HepG2 (cell line): ENCODE data around the gene SCYGR6. TPM values are rescaled to one million over a fixed set of nuclear protein-coding genes. Genes with fewer than 3 reads are reported as not detected.

Experiments
- DMAP1 ChIP-seq: IDR thresholded peaks from 2 replicates; pipeline ENCODE4 v1.6.1; 2016
- FOSL2 ChIP-seq: sonication (generic); formaldehyde crosslinking; IDR thresholded peaks from 2 replicates; pipeline ENCODE4 v1.4.0; 2020; ENCODE audit warnings: missing genetic modification reagents
- FOXC1 ChIP-seq: sonication (generic); formaldehyde crosslinking; IDR thresholded peaks from 2 replicates; pipeline ENCODE4 v1.8.0; 2022; ENCODE audit warnings: mild to moderate bottlenecking, missing genetic modification reagents, borderline replicate concordance
- FOXK1 ChIP-seq: sonication (generic); formaldehyde crosslinking; IDR thresholded peaks from 2 replicates; pipeline ENCODE4 v1.4.0; 2020; ENCODE audit warnings: low read depth, missing genetic modification reagents, borderline replicate concordance
- HHEX ChIP-seq: IDR thresholded peaks from 2 replicates; pipeline ENCODE4 v1.6.1; 2016; ENCODE audit warnings: control low read depth
- ISX ChIP-seq: sonication (generic); formaldehyde crosslinking; conservative IDR thresholded peaks from 2 replicates; pipeline ENCODE4 v1.5.0; 2020; ENCODE audit warnings: missing genetic modification reagents
- KLF12 ChIP-seq: sonication (generic); formaldehyde crosslinking; IDR thresholded peaks from 2 replicates; pipeline ENCODE4 v1.4.0; 2020; ENCODE audit warnings: missing genetic modification reagents, borderline replicate concordance
- KLF6 ChIP-seq: IDR thresholded peaks from 2 replicates; pipeline ENCODE4 v1.8.0; 2016; ENCODE audit warnings: missing biosample characterization, missing genetic modification reagents
- MAFG ChIP-seq: sonication (generic); formaldehyde crosslinking; IDR thresholded peaks from 2 replicates; pipeline ENCODE4 v1.5.1; 2020; ENCODE audit warnings: mild to moderate bottlenecking, missing genetic modification reagents
- MAFK ChIP-seq, 2 experiments: IDR thresholded peaks in 1 of 2; conservative IDR thresholded peaks in 1 of 2; 2 replicates each; pipeline ENCODE4 v1.6.1; 2011; ENCODE audit warnings: improper control_type of control experiment in 2 of 2, low read length in 2 of 2
- PHF21A ChIP-seq: sonication (generic); formaldehyde crosslinking; IDR thresholded peaks from 2 replicates; pipeline ENCODE4 v1.5.0; 2020; ENCODE audit warnings: mild to moderate bottlenecking, missing genetic modification reagents
- PPARG ChIP-seq: conservative IDR thresholded peaks from 2 replicates; pipeline ENCODE4 v1.6.1; 2016; ENCODE audit warnings: missing biosample characterization, missing genetic modification reagents
- REXO4 ChIP-seq: sonication (generic); formaldehyde crosslinking; IDR thresholded peaks from 2 replicates; pipeline ENCODE4 v1.8.0; 2022; ENCODE audit warnings: missing genetic modification reagents, mild to moderate bottlenecking, borderline replicate concordance
- SMAD3 ChIP-seq: sonication (generic); formaldehyde crosslinking; IDR thresholded peaks from 2 replicates; pipeline ENCODE4 v1.4.0; 2020; ENCODE audit warnings: missing genetic modification reagents
- TCF7 ChIP-seq: sonication (generic); IDR thresholded peaks from 2 replicates; pipeline ENCODE4 v1.6.1; 2016; ENCODE audit warnings: antibody characterized with exemption, low read depth
- YEATS4 ChIP-seq: sonication (generic); formaldehyde crosslinking; IDR thresholded peaks from 2 replicates; pipeline ENCODE4 v1.4.0; 2020; ENCODE audit warnings: missing genetic modification reagents, borderline replicate concordance
- ZFP90 ChIP-seq: sonication (generic); formaldehyde crosslinking; IDR thresholded peaks from 2 replicates; pipeline ENCODE4 v1.8.0; 2022; ENCODE audit warnings: missing genetic modification reagents, mild to moderate bottlenecking, inconsistent platforms, borderline replicate concordance
- ZKSCAN1 ChIP-seq: fragments of 150-350 bp; IDR thresholded peaks from 2 replicates; pipeline ENCODE4 v1.6.1; 2014; ENCODE audit warnings: low read length
- ZNF235 ChIP-seq: sonication (generic); formaldehyde crosslinking; IDR thresholded peaks from 2 replicates; pipeline ENCODE4 v1.8.1; 2023; ENCODE audit warnings: mild to moderate bottlenecking, missing genetic modification reagents, borderline replicate concordance
- ZNF550 ChIP-seq: sonication (generic); formaldehyde crosslinking; IDR thresholded peaks from 2 replicates; pipeline ENCODE4 v1.4.0; 2020; ENCODE audit warnings: mild to moderate bottlenecking, missing genetic modification reagents, borderline replicate concordance
- ZNF557 ChIP-seq: sonication (generic); formaldehyde crosslinking; IDR thresholded peaks from 2 replicates; pipeline ENCODE4 v1.4.0; 2020; ENCODE audit warnings: missing genetic modification reagents
- ZNF598 ChIP-seq: sonication (generic); formaldehyde crosslinking; IDR thresholded peaks from 2 replicates; pipeline ENCODE4 v1.5.1; 2020; ENCODE audit warnings: mild to moderate bottlenecking, missing genetic modification reagents, borderline replicate concordance
- ZNF605 ChIP-seq: sonication (generic); formaldehyde crosslinking; IDR thresholded peaks from 2 replicates; pipeline ENCODE4 v1.8.0; 2022; ENCODE audit warnings: mild to moderate bottlenecking, missing genetic modification reagents
- ZNF720 ChIP-seq: sonication (generic); formaldehyde crosslinking; IDR thresholded peaks from 2 replicates; pipeline ENCODE4 v1.4.0; 2020; ENCODE audit warnings: missing genetic modification reagents
- ZNF747 ChIP-seq: sonication (generic); formaldehyde crosslinking; IDR thresholded peaks from 2 replicates; pipeline ENCODE4 v1.8.1; 2023; ENCODE audit warnings: missing genetic modification reagents, mild to moderate bottlenecking, borderline replicate concordance
- ZNF781 ChIP-seq: sonication (generic); formaldehyde crosslinking; IDR thresholded peaks from 2 replicates; pipeline ENCODE4 v1.5.1; 2020; ENCODE audit warnings: borderline replicate concordance, mild to moderate bottlenecking, missing genetic modification reagents; ENCODE audit errors: not compliant biosample characterization
- ZSCAN29 ChIP-seq: sonication (generic); formaldehyde crosslinking; conservative IDR thresholded peaks from 2 replicates; pipeline ENCODE4 v1.4.0; 2020; ENCODE audit warnings: mild to moderate bottlenecking, missing genetic modification reagents
- polyA plus RNA-seq, 8 experiments: library from polyadenylated mRNA; depleted of rRNA in 3 of 8; stranded (reverse) in 7 of 8; unstranded in 1 of 8; fragments of >200 nt; fragmentation: Illumina TruSeq in 4 of 8; extraction: Trizol in 4 of 8; gene quantifications; 2 replicates each; pipeline versions ENCODE4 v1.2.1 to v1.2.3, GENCODE V29; 2011 to 2016; ENCODE audit warnings: low read depth in 4 of 8, missing spikeins in 1 of 8, mixed read lengths in 1 of 8; ENCODE audit not compliant: insufficient read depth in 1 of 8
- total RNA-seq, 5 experiments: library from RNA; depleted of rRNA; stranded (reverse); fragments of >200 nt; fragmentation: Illumina TruSeq; extraction: Trizol; gene quantifications; 2 replicates each; pipeline ENCODE4 v1.2.3, GENCODE V29; 2016; ENCODE audit warnings: low read depth in 1 of 5
- TF ChIP-seq, protein P1 (sequence below): sonication (generic); formaldehyde crosslinking; conservative IDR thresholded peaks from 2 replicates; pipeline ENCODE4 v1.4.0; 2020; ENCODE audit warnings: missing genetic modification reagents
- TF ChIP-seq, protein P2 (sequence below): sonication (generic); formaldehyde crosslinking; IDR thresholded peaks from 2 replicates; pipeline ENCODE4 v1.8.0; 2022; ENCODE audit warnings: mild to moderate bottlenecking, missing genetic modification reagents
- TF ChIP-seq, protein P3 (sequence below): sonication (generic); IDR thresholded peaks from 2 replicates; pipeline ENCODE4 v1.6.1; 2016; ENCODE audit warnings: low read depth, borderline replicate concordance

Gene SCYGR6
- total and polyA plus RNA-seq, 2 of the 13 experiments (the other 11 are each of a cell fraction or from before 2014, with no cell fraction given) = not detected

DNA sequence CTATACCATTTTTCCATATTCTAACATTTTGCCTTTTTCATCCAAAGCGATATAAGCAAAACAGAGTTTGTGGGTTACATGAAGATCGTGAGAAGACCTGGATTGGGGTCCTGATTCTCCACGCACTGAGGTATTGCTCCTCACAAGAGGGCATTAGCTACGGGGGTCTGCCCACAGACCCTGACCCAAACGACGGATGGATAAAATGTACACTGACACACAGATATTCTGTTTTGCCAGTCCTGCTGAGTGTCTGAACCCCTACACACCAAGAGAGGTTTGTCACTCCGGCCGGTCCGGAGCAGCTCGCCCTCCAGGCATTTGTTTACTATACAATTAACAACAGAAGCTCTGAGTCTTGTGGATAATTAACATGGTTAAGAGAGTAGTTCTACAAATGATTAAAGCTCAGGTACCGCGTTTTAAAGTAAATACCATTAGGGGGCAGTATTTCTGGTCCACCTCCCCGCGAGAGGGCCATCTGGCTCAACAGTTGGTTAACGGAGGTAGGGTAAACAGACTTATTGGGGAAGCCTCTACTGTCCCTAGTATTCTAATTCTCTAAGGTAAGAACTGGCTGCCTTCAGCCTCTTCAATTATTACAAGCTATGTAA is 49.6 kb upstream of the SCYGR6 start (continued):
- TF ChIP-seq ZNF720 (CRISPR knock-in tag) = no peak
- no peak for TF ChIP-seq ZNF557 (CRISPR knock-in tag)
- TF ChIP-seq ZNF781 (CRISPR knock-in tag) = no peak
- no peak for TF ChIP-seq ZNF235 (CRISPR knock-in tag)
- no peak; the same call in 1 of the 2 replicates for TF ChIP-seq FOXK1 (CRISPR knock-in tag)
- no peak for TF ChIP-seq ZNF747 (CRISPR knock-in tag)
- TF ChIP-seq KLF6 (CRISPR knock-in tag) = no peak
- no peak for TF ChIP-seq KLF12 (CRISPR knock-in tag)
- no peak for TF ChIP-seq ZNF550 (CRISPR knock-in tag)
- TF ChIP-seq ZNF605 = no peak
- TF ChIP-seq ZNF598 (CRISPR knock-in tag) = peak; percentile 45; the same call in 1 of the 2 replicates
- peak; percentile 45; the same call in 1 of the 2 replicates for TF ChIP-seq TCF7
- TF ChIP-seq PPARG (CRISPR knock-in tag) = peak; percentile 44; the same call in 1 of the 2 replicates
- no peak for TF ChIP-seq ISX (CRISPR knock-in tag)
- TF ChIP-seq YEATS4 (CRISPR knock-in tag) = no peak
- TF ChIP-seq, protein P1, sequence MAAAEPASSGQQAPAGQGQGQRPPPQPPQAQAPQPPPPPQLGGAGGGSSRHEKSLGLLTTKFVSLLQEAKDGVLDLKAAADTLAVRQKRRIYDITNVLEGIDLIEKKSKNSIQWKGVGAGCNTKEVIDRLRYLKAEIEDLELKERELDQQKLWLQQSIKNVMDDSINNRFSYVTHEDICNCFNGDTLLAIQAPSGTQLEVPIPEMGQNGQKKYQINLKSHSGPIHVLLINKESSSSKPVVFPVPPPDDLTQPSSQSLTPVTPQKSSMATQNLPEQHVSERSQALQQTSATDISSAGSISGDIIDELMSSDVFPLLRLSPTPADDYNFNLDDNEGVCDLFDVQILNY (CRISPR knock-in tag) = no peak
- no peak for TF ChIP-seq ZKSCAN1
- TF ChIP-seq SMAD3 (CRISPR knock-in tag) = no peak
- no peak for TF ChIP-seq FOXC1
- no peak for TF ChIP-seq DMAP1 (CRISPR knock-in tag)
- 0 out of 2 replicates have a peak, but pooled peaks have one; percentile 22 for TF ChIP-seq ZFP90 (CRISPR knock-in tag)
- TF ChIP-seq PHF21A (CRISPR knock-in tag) = 0 out of 2 replicates have a peak, but pooled peaks have one; percentile 36
- peak; percentile 56 for TF ChIP-seq FOSL2 (CRISPR knock-in tag)
- no peak for TF ChIP-seq HHEX (CRISPR knock-in tag)
- TF ChIP-seq, protein P2, sequence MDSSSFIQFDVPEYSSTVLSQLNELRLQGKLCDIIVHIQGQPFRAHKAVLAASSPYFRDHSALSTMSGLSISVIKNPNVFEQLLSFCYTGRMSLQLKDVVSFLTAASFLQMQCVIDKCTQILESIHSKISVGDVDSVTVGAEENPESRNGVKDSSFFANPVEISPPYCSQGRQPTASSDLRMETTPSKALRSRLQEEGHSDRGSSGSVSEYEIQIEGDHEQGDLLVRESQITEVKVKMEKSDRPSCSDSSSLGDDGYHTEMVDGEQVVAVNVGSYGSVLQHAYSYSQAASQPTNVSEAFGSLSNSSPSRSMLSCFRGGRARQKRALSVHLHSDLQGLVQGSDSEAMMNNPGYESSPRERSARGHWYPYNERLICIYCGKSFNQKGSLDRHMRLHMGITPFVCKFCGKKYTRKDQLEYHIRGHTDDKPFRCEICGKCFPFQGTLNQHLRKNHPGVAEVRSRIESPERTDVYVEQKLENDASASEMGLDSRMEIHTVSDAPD = no peak
- no peak for TF ChIP-seq ZSCAN29 (CRISPR knock-in tag)
- TF ChIP-seq REXO4 = no peak
- TF ChIP-seq, protein P3, sequence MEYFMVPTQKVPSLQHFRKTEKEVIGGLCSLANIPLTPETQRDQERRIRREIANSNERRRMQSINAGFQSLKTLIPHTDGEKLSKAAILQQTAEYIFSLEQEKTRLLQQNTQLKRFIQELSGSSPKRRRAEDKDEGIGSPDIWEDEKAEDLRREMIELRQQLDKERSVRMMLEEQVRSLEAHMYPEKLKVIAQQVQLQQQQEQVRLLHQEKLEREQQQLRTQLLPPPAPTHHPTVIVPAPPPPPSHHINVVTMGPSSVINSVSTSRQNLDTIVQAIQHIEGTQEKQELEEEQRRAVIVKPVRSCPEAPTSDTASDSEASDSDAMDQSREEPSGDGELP = no peak
- TF ChIP-seq MAFK (conservative IDR thresholded peaks at IDR 0.05 in 1 of 2, IDR thresholded peaks at IDR 0.05 in 1 of 2; ENCODE audit: low read length in 2 of 2) = no peak
- no peak for TF ChIP-seq MAFG (CRISPR knock-in tag)
